ENCODE measurements around the gene RNLS.
"Not testable (repeated sequence)": the region's sequence is repeated elsewhere in the genome, so short reads cannot be mapped to it uniquely, and the experiment has no call there.

Gene RNLS

GRCh38 chr10:88297103-88297502, 286.0 kb downstream of the RNLS start:
- DNase-seq (ENCODE audit: low read depth, low spot score), result no peak

GRCh38 chr10:88293651-88294230, 289.4 kb downstream of the RNLS start:
- DNase-seq (ENCODE audit: low read depth, low spot score), result no peak

GRCh38 chr10:88293073-88293472, 290.0 kb downstream of the RNLS start:
- no peak for DNase-seq (ENCODE audit: low read depth, low spot score)

- no peak for DNase-seq (ENCODE audit: low read depth, low spot score)
These were observed 291.0 kb downstream of the RNLS start for GRCh38 chr10:88292185-88292514.

- no peak for DNase-seq (ENCODE audit: low read depth, low spot score)
These were observed 291.6 kb downstream of the RNLS start for GRCh38 chr10:88291289-88292184.

GRCh38 chr10:88289342-88289741, 293.8 kb downstream of the RNLS start:
- no peak for DNase-seq (ENCODE audit: low read depth, low spot score)

- no peak for DNase-seq (ENCODE audit: low read depth, low spot score)
These were observed 294.6 kb downstream of the RNLS start for GRCh38 chr10:88288320-88289059.

GRCh38 chr10:88286030-88286429, 297.1 kb downstream of the RNLS start:
- no peak for DNase-seq (ENCODE audit: low read depth, low spot score)

GRCh38 chr10:88281592-88282347, 301.3 kb downstream of the RNLS start:
- DNase-seq (ENCODE audit: low read depth, low spot score), result no peak

- no peak for DNase-seq (ENCODE audit: low read depth, low spot score)
These were observed 302.6 kb downstream of the RNLS start for GRCh38 chr10:88280518-88280917.

- no peak for DNase-seq (ENCODE audit: low read depth, low spot score)
These were observed 304.2 kb downstream of the RNLS start for GRCh38 chr10:88278912-88279311.

- DNase-seq (ENCODE audit: low read depth, low spot score), result not testable (repeated sequence)
These were observed 306.2 kb downstream of the RNLS start for GRCh38 chr10:88276945-88277344.

- DNase-seq (ENCODE audit: low read depth, low spot score), result no peak
These were observed 308.8 kb downstream of the RNLS start for GRCh38 chr10:88274286-88274685.

GRCh38 chr10:88273567-88273966, 309.6 kb downstream of the RNLS start:
- DNase-seq (ENCODE audit: low read depth, low spot score), result no peak

GRCh38 chr10:88271761-88272543, 311.2 kb downstream of the RNLS start:
- no peak for DNase-seq (ENCODE audit: low read depth, low spot score)

- DNase-seq (ENCODE audit: low read depth, low spot score), result no peak
These were observed 312.0 kb downstream of the RNLS start for GRCh38 chr10:88270871-88271713.

- DNase-seq (ENCODE audit: low read depth, low spot score), result no peak
These were observed 312.9 kb downstream of the RNLS start for GRCh38 chr10:88270061-88270808.

GRCh38 chr10:88262591-88263234, 320.4 kb downstream of the RNLS start:
- DNase-seq (ENCODE audit: low read depth, low spot score), result no peak

- DNase-seq (ENCODE audit: low read depth, low spot score), result no peak
These were observed 322.0 kb downstream of the RNLS start for GRCh38 chr10:88261152-88261551.

Data from activated naive CD8-positive, alpha-beta T cell treated with anti-CD3 and anti-CD28 coated beads, Interleukin-2, amount 50 U/mL, for 16 hours (primary cell).